Heart right ventricle (tissue), 16 donors: Measurements from ENCODE around the gene AKAP6. TPM values are rescaled to one million over a fixed set of nuclear protein-coding genes. Genes with fewer than 3 reads are reported as not detected.

Source experiments
- ATAC-seq, 8 donors: fragments of 200-7000 bp; cut with Tn5 transposase; one replicate each; pipeline ENCODE4 v1.9.1; 2020; ENCODE audit warnings: mild to moderate bottlenecking in 8 of 8, moderate library complexity in 8 of 8, moderate number of reproducible peaks in 1 of 8
- DNase-seq, 2 donors: peaks; one replicate each; pipeline ENCODE4 v3.0.0-alpha.2; 2020
- H3K27ac ChIP-seq, 10 donors: fragments of 200-600 bp; sonication (generic) in 2 of 10; one replicate each; pipeline versions ENCODE4 v1.5.0 to v1.8.0; 2020 to 2022; ENCODE audit warnings: mild to moderate bottlenecking in 3 of 10
- H3K27me3 ChIP-seq, 7 donors: fragments of 200-600 bp; one replicate each; pipeline ENCODE4 v1.8.0; 2021 to 2022; ENCODE audit warnings: mild to moderate bottlenecking in 2 of 7
- H3K36me3 ChIP-seq, 9 donors: fragments of 200-600 bp; sonication (generic) in 1 of 9; one replicate each; pipeline versions ENCODE4 v1.5.0 to v1.8.0; 2020 to 2022; ENCODE audit warnings: mild to moderate bottlenecking in 2 of 9
- H3K4me1 ChIP-seq, 9 donors: fragments of 200-600 bp; sonication (generic) in 1 of 9; one replicate each; pipeline versions ENCODE4 v1.5.0 to v1.8.0; 2020 to 2022; ENCODE audit warnings: mild to moderate bottlenecking in 4 of 9
- H3K4me3 ChIP-seq, 10 donors: fragments of 200-600 bp; sonication (generic) in 2 of 10; one replicate each; pipeline versions ENCODE4 v1.5.0 to v1.8.0; 2020 to 2022; ENCODE audit warnings: mild to moderate bottlenecking in 7 of 10, moderate library complexity in 2 of 10
- H3K9me3 ChIP-seq, 11 donors: fragments of 200-600 bp in 10 of 11; sonication (generic) in 2 of 11; one replicate each; pipeline versions ENCODE4 v1.5.0 to v1.8.0; 2013 to 2022; ENCODE audit warnings: mild to moderate bottlenecking in 2 of 11, control low read depth in 1 of 11, moderate library complexity in 1 of 11
- CTCF ChIP-seq, 9 donors: fragments of 200-600 bp; sonication (generic) in 2 of 9; IDR thresholded peaks; one replicate each; pipeline versions ENCODE4 v1.5.0 to v1.8.0; 2021 to 2022; ENCODE audit warnings: antibody characterized with exemption in 9 of 9, mild to moderate bottlenecking in 5 of 9, moderate library complexity in 1 of 9
- WGBS, 2 donors: extraction: QIAGEN DNeasy Blood & Tissue Kit; methylation state at CpG; one replicate each; pipeline ENCODE4 v1.1.7; 2013; ENCODE audit warnings: inconsistent platforms in 1 of 2; 5-methylcytosine and 5-hydroxymethylcytosine counted together
- intact Hi-C, 10 donors: fragments of 100-400 bp; cut with DNase I; formaldehyde crosslinking; loops; one replicate each; pipeline versions ENCODE4 v1.11.1 to v1.14.2; 2022
- polyA plus RNA-seq, 2 donors: library from polyadenylated mRNA; stranded (reverse); fragments of 200-250 nt; gene quantifications; one replicate each; pipeline ENCODE4 v1.2.3, GENCODE V29; 2013
- total RNA-seq, 10 donors: library from RNA; stranded (reverse); fragmentation: NEBNext Ultra II Directional in 3 of 10; extraction: Animal tissue kit (Norgen Biotek cat#: 25700) in 3 of 10; gene quantifications; one replicate each; pipeline versions ENCODE4 v1.2.1 to v1.2.4, GENCODE V29; 2021 to 2023
- donor health status: Arrhythmogenic right ventricular cardiomyopathy.
- donor health status: ischemic (EF 13 %, LVEDD 7.1; RV severe dilation, severe dysfunction).
- donor health status: healthy with polysubstance abuse.
- donor health status: DM: no; HTN: yes; CAD: no.
- donor health status: DM: no; HTN: no; CAD: no.
- donor health status: ischemic (EF 25% LVEDD 6.9; RV normal size, moderate dysfunction).
- donor health status: ischemic (EF 25% LVEDD 5.7; RV mildly dilated, moderate dysfunction).
- donor health status: healthy.
- donor health status: DM: yes; HTN: yes; CAD: no.
- donor health status: Ischemic cardiomyopathy.
- donor health status: ischemic (EF 35%, LVEDD 5.7; RV mildly dilated, moderate dysfunction).
- donor health status: nonischemic (EF 11% LVEDD 7.7; RV severe dilation, severe dysfunction).
- donor health status: DM: yes; HTN: yes; CAD: no.
- donor health status: PGD.
- donor health status: ischemic (EF 29% LVEDD 5.4; RV normal size, mild dysfunction).
- donor health status: nonischemic (EF 23%, LVEDD 6.1; RV moderate dilation, normal function).

AKAP6 gene
- total and polyA plus RNA-seq, 12 donors: 13.5 to 332 (median 229) TPM

- no peak for TF ChIP-seq CTCF (IDR thresholded peaks at IDR 0.05)
- Histone ChIP-seq H3K36me3 (peaks cover 0 to 34% (median 0%) of the 10 kb centered on the region in 9 donors), H3K4me1 (peaks cover 0 to 29% (median 0%) of the 10 kb centered on the region in 9 donors), H3K9me3 (no peaks in the 10 kb centered on the region), H3K27me3 (no peaks in the 10 kb centered on the region), H3K27ac (no peak overlapping the region), H3K4me3 (no peak overlapping the region)
- intact Hi-C loops: no loop called here
- ATAC-seq (no peak), DNase-seq (no peak)
Observed at GRCh38 chr14:32770422-32770821, 441.3 kb downstream of the AKAP6 start.

- intact Hi-C loops: no loop called here
Observed at GRCh38 chr14:32774214-32774613, 445.1 kb downstream of the AKAP6 start.

GRCh38 chr14:32779840-32780239 is 450.7 kb downstream of the AKAP6 start:
- H3K36me3 ChIP-seq: peaks cover 0 to 7% (median 0%) of the 10 kb centered on the region in 9 donors
- H3K9me3 ChIP-seq: no peaks in the 10 kb centered on the region
- no peak for ATAC-seq
- DNase-seq: no peak
- H3K27me3 ChIP-seq: no peaks in the 10 kb centered on the region
- no peak overlapping the region for H3K27ac ChIP-seq
- intact Hi-C loops: no loop called here
- H3K4me3 ChIP-seq: no peak overlapping the region
- 54 to 62% methylated on average over 1 of the region's 1 CpG for WGBS, 2 donors
- TF ChIP-seq CTCF (IDR thresholded peaks at IDR 0.05): no peak
- H3K4me1 ChIP-seq: no peaks in the 10 kb centered on the region

More at GRCh38 chr14:32774214-32774613, 445.1 kb downstream of the AKAP6 start:
- no peaks in the 10 kb centered on the region for H3K9me3 ChIP-seq
- TF ChIP-seq CTCF (IDR thresholded peaks at IDR 0.05): no peak
- no peak overlapping the region for H3K4me3 ChIP-seq
- peaks cover 0 to 23% (median 0%) of the 10 kb centered on the region in 9 donors for H3K36me3 ChIP-seq
- no peaks in the 10 kb centered on the region for H3K27me3 ChIP-seq
- ATAC-seq: no peak
- no peak for DNase-seq
- H3K4me1 ChIP-seq: peaks cover 0 to 29% (median 0%) of the 10 kb centered on the region in 9 donors
- 66 to 67% methylated on average over 2 of the region's 2 CpGs for WGBS, 2 donors
- no peak overlapping the region for H3K27ac ChIP-seq

- Histone ChIP-seq H3K27ac (no peak overlapping the region), H3K36me3 (peaks cover 0 to 5% (median 0%) of the 10 kb centered on the region in 9 donors), H3K4me1 (peaks cover 0 to 5% (median 0%) of the 10 kb centered on the region in 9 donors), H3K9me3 (peaks cover 0 to 4% (median 0%) of the 10 kb centered on the region in 11 donors), H3K27me3 (no peaks in the 10 kb centered on the region), H3K4me3 (no peak overlapping the region)
- TF ChIP-seq CTCF (IDR thresholded peaks at IDR 0.05): no peak
- no peak for DNase-seq
- peak in 2 of 8 donors; percentile 41 to 59 for ATAC-seq
- WGBS, 2 donors: 91 to 96% methylated on average over 3 of the region's 3 CpGs
- intact Hi-C loops: no loop called here
Observed at GRCh38 chr14:32784405-32784804, 455.3 kb downstream of the AKAP6 start.
